HG02973 (cell line): ENCODE measurements around the gene GALNT4.

ENCODE experiments used
- ATAC-seq: cut with Tn5 transposase; IDR thresholded peaks from one replicate; pipeline ENCODE4 v1.9.1; 2021; ENCODE audit warnings: moderate library complexity; ENCODE audit not compliant: unreplicated experiment

GALNT4 gene

GRCh38 chr12:89524541-89525304 lies at the start of gene GALNT4:
Gene GALNT4, minus strand, starts transcription at chr12:89524796. Its CDS starts 247 bp downstream, at chr12:89524549.
- ATAC-seq = peak; percentile 70

- no peak for ATAC-seq
These were observed 48.6 kb upstream of the GALNT4 start for GRCh38 chr12:89573051-89573810.

GRCh38 chr12:89571491-89572195 lies 47.0 kb upstream of the GALNT4 start:
- no peak for ATAC-seq

GRCh38 chr12:89568484-89568883 lies 43.9 kb upstream of the GALNT4 start:
- no peak for ATAC-seq

GRCh38 chr12:89567691-89568239 lies 43.2 kb upstream of the GALNT4 start:
- ATAC-seq = no peak

- ATAC-seq = no peak
These were observed 42.0 kb upstream of the GALNT4 start for GRCh38 chr12:89566615-89567014.

GRCh38 chr12:89565002-89565401 lies 40.4 kb upstream of the GALNT4 start:
- no peak for ATAC-seq

GRCh38 chr12:89559753-89560152 lies 35.2 kb upstream of the GALNT4 start:
- no peak for ATAC-seq

GRCh38 chr12:89556976-89557375 lies 32.4 kb upstream of the GALNT4 start:
- no peak for ATAC-seq

- ATAC-seq = no peak
These were observed 27.8 kb upstream of the GALNT4 start for GRCh38 chr12:89552376-89552775.

- ATAC-seq = no peak
These were observed 27.2 kb upstream of the GALNT4 start for GRCh38 chr12:89551747-89552146.

GRCh38 chr12:89547101-89547500 lies 22.5 kb upstream of the GALNT4 start:
- ATAC-seq = no peak

GRCh38 chr12:89546151-89546550 lies 21.6 kb upstream of the GALNT4 start:
- no peak for ATAC-seq

- ATAC-seq = no peak
These were observed 20.1 kb upstream of the GALNT4 start for GRCh38 chr12:89544681-89545184.

GRCh38 chr12:89544022-89544421 lies 19.4 kb upstream of the GALNT4 start:
- ATAC-seq = no peak

GRCh38 chr12:89542912-89543592 lies 18.5 kb upstream of the GALNT4 start:
- peak; percentile 75 for ATAC-seq

GRCh38 chr12:89542236-89542635 lies 17.6 kb upstream of the GALNT4 start:
- ATAC-seq = no peak

GRCh38 chr12:89540586-89540985 lies 16.0 kb upstream of the GALNT4 start:
- no peak for ATAC-seq

- no peak for ATAC-seq
These were observed 15.0 kb upstream of the GALNT4 start for GRCh38 chr12:89539426-89540223.

- ATAC-seq = no peak
These were observed 14.3 kb upstream of the GALNT4 start for GRCh38 chr12:89538897-89539296.
